SKM-1 (cell line): ENCODE data around the gene COX6A1.
"Not testable (repeated sequence)": the region's sequence is repeated elsewhere in the genome, so short reads cannot be mapped to it uniquely, and the experiment has no call there.

Source experiments
- DNase-seq: peaks from one replicate; lab custom pipeline; 2025; ENCODE audit not compliant: unreplicated experiment; lab: John Stamatoyannopoulos, UW

Gene COX6A1

GRCh38 chr12:120466560-120467315, 28.8 kb downstream of the COX6A1 start:
- no peak for DNase-seq

GRCh38 chr12:120467439-120467838, 29.5 kb downstream of the COX6A1 start:
- no peak for DNase-seq

- DNase-seq: no peak
Measured at GRCh38 chr12:120468325-120468820, 30.5 kb downstream of the COX6A1 start.

- no peak for DNase-seq
Measured at GRCh38 chr12:120468821-120469449, 31.0 kb downstream of the COX6A1 start.

GRCh38 chr12:120469450-120470149, 31.7 kb downstream of the COX6A1 start, which contains the start of gene SRSF9:
Gene SRSF9 (minus strand): TSS chr12:120469748. CDS start chr12:120469609, 139 bp downstream.
- peak; percentile 61 for DNase-seq

- DNase-seq: no peak
Measured at GRCh38 chr12:120470150-120470784, 32.4 kb downstream of the COX6A1 start.

GRCh38 chr12:120472521-120472920, 34.6 kb downstream of the COX6A1 start:
- DNase-seq: no peak

GRCh38 chr12:120473807-120474615, 36.1 kb downstream of the COX6A1 start:
- DNase-seq: no peak

- no peak for DNase-seq
Measured at GRCh38 chr12:120474616-120474960, 36.7 kb downstream of the COX6A1 start.

GRCh38 chr12:120475643-120476042, 37.7 kb downstream of the COX6A1 start:
- no peak for DNase-seq

- DNase-seq: no peak
Measured at GRCh38 chr12:120479458-120479857, 41.5 kb downstream of the COX6A1 start.

GRCh38 chr12:120480211-120480610, 42.3 kb downstream of the COX6A1 start:
- DNase-seq: no peak

GRCh38 chr12:120481022-120481767, 43.3 kb downstream of the COX6A1 start:
- no peak for DNase-seq

GRCh38 chr12:120483621-120484020, 45.7 kb downstream of the COX6A1 start:
- DNase-seq: no peak

GRCh38 chr12:120485961-120486881, 48.3 kb downstream of the COX6A1 start:
- no peak for DNase-seq

GRCh38 chr12:120487552-120487951, 49.6 kb downstream of the COX6A1 start:
- not testable (repeated sequence) for DNase-seq

- DNase-seq: no peak
Measured at GRCh38 chr12:120488057-120488640, 50.2 kb downstream of the COX6A1 start.

GRCh38 chr12:120489018-120489417, 51.1 kb downstream of the COX6A1 start:
- no peak for DNase-seq
